GM18499 (cell line): ENCODE data around the gene MPND.
A peak's percentile ranks its signal among the peaks of the same experiment; 100 is the strongest.
"Not testable (repeated sequence)": the region's sequence is repeated elsewhere in the genome, so short reads cannot be mapped to it uniquely, and the experiment has no call there.

Experiments
- ATAC-seq: cut with Tn5 transposase; IDR thresholded peaks from one replicate; pipeline ENCODE4 v1.9.1; 2021; ENCODE audit warnings: moderate number of reproducible peaks; ENCODE audit not compliant: insufficient read depth, unreplicated experiment

Gene MPND

GRCh38 chr19:4319067-4319718 is 24.2 kb upstream of the MPND start:
- ATAC-seq = no peak

DNA sequence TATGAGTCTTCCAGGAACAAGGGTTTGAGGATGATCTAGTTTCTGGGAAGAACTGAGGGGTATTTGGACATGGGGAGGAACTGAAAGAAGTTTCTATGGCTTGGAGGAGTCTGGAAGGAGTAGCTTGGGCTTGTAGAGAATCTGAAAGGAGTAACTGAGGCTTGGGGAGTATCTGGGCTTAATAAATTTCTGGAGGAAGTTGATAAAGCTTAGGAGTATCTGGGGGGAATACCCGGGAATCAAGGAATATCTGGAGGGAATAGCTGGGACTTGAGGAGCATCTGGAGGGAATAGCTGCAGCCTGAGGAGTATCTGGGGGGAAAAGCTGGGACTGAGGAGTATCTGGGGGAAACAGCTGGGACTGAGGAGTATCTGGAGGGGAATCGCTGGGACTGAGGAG is 22.9 kb upstream of the MPND start:
- no peak for ATAC-seq

DNA sequence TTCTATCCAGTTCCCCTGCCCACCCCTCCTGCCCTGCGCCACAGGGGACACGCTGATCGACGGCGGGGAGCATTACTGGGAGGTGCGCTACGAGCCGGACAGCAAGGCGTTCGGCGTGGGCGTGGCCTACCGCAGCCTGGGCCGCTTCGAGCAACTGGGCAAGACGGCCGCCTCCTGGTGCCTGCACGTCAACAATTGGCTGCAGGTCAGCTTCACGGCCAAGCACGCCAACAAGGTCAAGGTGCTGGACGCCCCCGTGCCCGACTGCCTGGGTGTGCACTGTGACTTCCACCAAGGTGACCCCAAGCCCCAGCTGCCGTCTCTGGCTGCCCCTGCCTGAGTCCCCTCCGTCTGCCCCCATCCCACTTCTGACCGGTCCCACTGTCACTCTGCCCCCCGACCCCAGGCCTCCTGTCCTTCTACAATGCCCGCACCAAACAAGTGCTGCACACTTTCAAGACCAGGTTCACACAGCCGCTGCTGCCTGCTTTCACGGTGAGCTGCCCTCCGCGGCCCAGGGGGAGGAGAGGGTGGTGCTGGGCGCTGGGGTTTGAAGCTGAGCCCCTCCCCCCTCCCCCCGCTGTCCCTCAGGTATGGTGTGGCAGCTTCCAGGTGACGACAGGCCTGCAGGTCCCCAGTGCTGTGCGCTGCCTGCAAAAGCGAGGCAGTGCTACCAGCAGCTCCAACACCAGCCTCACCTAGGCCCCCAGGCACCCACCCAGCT is 20.3 kb upstream of the MPND start:
- ATAC-seq = no peak

- ATAC-seq = no peak
Observed at GRCh38 chr19:4323692-4324091, 19.7 kb upstream of the MPND start.

DNA sequence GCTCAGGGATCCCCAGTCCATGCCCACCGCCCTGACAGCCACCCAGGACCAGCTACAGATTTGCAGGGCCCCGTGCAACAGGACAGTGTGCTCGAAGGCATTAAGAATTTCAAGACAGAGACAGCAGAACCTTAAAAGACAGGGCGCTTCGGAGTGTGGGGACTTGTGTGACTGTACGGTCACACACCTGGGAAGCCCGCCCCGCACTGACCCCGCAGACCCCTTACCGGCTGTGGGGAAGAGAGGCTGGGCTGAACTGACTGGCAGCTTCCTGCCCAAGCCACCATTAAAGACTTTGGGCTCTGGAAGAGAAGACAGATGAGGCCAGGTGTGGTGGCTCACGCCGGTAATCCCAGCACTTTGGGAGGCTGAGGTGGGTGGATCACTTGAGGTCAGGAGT is 19.1 kb upstream of the MPND start:
- ATAC-seq = no peak

GRCh38 chr19:4326215-4326836 is 17.0 kb upstream of the MPND start:
- no peak for ATAC-seq

DNA sequence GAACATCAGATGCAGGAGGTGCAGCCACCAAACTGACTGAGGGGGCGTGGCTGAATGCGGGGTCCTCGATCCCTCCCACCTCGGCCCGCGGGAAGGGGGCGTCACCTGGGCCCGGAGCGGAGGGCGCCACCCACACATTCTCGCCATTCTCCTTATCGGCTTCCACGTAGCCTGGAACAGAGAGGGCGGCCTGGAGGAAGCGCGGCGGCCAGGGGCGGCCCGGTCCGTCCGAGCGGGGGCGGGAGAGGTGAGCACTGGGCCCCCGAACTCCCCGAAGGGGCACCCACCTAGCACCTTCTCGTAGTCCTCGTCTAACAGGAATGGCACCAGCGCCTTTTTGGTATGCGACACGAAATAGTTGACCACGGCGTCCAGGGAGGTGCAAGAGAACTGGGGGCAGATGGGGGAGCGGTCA is 16.5 kb upstream of the MPND start:
- ATAC-seq = no peak

- no peak for ATAC-seq
Observed at GRCh38 chr19:4327252-4327876, 16.0 kb upstream of the MPND start.

- ATAC-seq = no peak
Observed at GRCh38 chr19:4327877-4328242, 15.5 kb upstream of the MPND start.

GRCh38 chr19:4328243-4328990 is 14.9 kb upstream of the MPND start:
- peak; percentile 45 for ATAC-seq

DNA sequence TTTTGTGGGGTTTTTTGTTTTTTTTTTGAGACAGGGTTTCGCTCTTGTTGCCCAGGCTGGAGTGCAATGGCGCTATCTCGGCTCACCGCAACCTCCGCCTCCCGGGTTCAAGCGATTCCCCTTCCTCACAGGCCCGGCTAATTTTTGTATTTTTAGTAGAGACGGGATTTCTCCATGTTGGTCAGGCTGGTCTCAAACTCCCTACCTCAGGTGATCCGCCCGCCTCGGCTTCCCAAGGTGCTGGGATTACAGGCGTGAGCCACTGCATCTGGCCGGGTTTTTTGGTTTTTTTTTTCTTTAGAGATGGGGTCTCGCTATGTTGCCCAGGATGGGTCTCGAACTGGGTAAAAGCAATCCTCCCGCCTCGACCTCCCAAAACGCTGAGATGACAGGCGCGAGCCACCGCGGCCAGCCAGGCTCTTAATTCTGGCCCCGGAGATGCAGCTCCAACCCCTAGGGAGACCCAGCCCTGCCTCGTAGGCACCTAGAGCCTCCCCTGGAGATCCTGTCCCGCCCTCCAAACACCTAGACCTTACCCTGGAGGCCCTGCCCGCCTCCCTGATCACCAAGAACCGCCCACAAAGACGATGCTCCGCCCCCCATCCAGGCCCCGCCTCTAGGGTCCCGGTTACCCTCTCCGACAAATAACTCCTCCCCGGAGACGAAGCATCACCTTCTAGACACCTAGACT is 14.2 kb upstream of the MPND start:
- ATAC-seq = not testable (repeated sequence)

GRCh38 chr19:4329858-4330257 is 13.5 kb upstream of the MPND start:
- no peak for ATAC-seq

- no peak for ATAC-seq
Observed at GRCh38 chr19:4334929-4335570, 8.3 kb upstream of the MPND start.

- no peak for ATAC-seq
Observed at GRCh38 chr19:4337906-4338440, 5.4 kb upstream of the MPND start.

DNA sequence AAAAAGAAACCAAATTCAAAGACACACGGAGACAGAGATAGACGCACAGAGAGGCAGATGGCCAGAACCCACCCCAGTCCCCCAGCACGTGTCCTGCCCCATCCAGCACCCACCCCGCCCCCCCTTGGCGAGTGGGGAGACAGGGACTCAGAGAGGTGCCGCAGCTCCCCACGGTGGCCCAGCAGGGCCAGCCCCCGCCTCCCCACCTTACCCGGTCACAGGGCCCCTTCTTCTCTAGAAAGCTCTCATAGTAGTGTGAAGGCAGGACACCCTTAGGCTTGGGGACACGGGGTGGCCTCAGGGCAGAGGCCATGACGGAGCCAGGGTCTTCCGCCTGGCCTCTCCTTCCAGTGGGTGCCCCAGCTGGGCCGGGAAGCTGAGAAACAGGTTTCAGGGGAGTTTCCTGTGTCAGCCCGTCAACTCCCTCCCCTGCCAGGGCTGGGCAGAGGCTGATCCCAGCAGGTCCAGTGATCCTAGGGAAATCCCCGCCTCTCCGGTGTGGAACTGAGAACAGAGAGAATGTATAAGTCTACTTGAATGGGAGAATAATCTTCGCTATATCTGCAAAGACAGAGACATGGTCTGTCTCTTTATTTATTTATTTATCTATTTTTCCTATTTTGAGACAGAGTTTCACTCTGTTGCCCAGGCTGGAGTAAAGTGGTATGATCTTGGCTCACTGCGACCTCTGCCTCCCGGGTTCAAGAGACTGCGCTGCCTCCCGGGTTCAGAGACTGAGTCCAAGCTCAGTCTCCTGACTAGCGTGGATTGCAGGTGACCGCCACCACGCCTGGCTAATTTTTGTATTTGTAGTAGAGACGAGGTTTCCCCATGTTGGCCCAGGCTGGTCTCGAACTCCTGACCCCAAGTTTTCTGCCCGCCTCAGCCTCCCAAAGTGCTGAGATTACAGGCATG is 4.7 kb upstream of the MPND start, which contains the start of gene STAP2:
TSS of gene STAP2 (minus strand) at position 387 of the 915 bp plus-strand sequence. CDS start at position 313, 74 bp downstream.
- no peak for ATAC-seq

GRCh38 chr19:4342314-4342614 is 1.1 kb upstream of the MPND start:
- no peak for ATAC-seq

DNA sequence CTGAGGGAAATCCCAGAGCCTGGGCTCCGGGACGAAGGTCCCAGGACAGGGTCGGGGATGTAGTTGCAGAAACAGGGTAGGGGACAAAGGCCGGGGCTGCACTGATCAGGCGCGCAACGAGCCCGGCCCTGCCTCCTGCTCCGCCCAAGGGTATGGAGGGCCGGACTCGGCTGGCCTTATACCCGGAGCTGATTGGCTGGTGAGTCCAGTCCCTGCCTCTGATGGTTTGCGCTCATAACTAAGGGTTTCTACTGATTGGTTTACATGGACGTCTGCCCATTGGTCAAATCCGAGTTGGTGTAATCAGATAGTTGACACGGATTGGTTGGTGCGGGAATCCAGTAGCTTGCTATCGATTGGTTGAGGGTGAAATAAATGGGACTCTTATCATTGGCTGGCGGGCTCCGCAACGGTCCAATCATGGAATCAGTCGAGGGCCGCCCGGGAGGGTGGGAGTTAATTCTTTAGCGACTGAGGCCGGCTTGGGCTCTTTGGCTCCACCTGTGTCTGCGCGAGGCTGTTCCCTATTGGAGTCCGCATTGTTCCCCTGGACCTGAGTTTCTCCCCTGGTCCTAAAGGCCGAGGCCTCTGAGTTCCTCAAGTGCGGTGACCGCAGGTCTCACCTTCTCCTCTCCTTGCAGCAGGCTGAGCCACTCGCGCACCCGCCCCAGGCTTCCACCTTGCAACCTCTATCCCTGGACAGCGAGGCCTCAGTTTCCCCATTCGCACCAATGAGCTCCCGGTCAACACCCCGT is 570 bp upstream of the MPND start:
- ATAC-seq = peak; percentile 93
